Endothelial cell of umbilical vein (primary cell): ENCODE measurements around the gene TFF3.

Experiments used
- EZH2 ChIP-seq: IDR thresholded peaks from 2 replicates; pipeline ENCODE4 v1.6.1; 2012; ENCODE audit warnings: borderline replicate concordance, low read depth, mild to moderate bottlenecking, moderate library complexity, low read length, inconsistent platforms; ENCODE audit not compliant: severe bottlenecking
- GATA2 ChIP-seq: IDR thresholded peaks from 2 replicates; pipeline ENCODE4 v1.7.0; 2011; ENCODE audit warnings: low read depth, mild to moderate bottlenecking, moderate library complexity, mixed read lengths, low read length; ENCODE audit not compliant: insufficient read length, insufficient read depth
- JUN ChIP-seq: IDR thresholded peaks from 2 replicates; pipeline ENCODE4 v1.6.1; 2011; ENCODE audit warnings: borderline replicate concordance, low read depth; ENCODE audit not compliant: insufficient read length, insufficient read depth
- POLR2A ChIP-seq: IDR thresholded peaks from 2 replicates; pipeline ENCODE4 v1.6.1; 2012; ENCODE audit warnings: low read depth, mild to moderate bottlenecking, control low read depth, low read length
- POLR2AphosphoS5 ChIP-seq: IDR thresholded peaks from 2 replicates; pipeline ENCODE4 v1.6.1; 2012; ENCODE audit warnings: low read depth, mild to moderate bottlenecking, control low read depth, low read length, moderate library complexity; ENCODE audit not compliant: insufficient read depth
- TF ChIP-seq, protein P1 (sequence below), 2 donors: IDR thresholded peaks; 1 replicate in 1 of 2; 2 replicates in 1 of 2; pipeline ENCODE4 v1.5.1; 2011; ENCODE audit warnings: low read length in 2 of 2, mild to moderate bottlenecking in 2 of 2, moderate library complexity in 2 of 2, control low read depth in 1 of 2, inconsistent platforms in 1 of 2, low read depth in 1 of 2; ENCODE audit not compliant: insufficient read depth in 1 of 2; ENCODE audit errors: extremely low read depth in 1 of 2
- TF ChIP-seq, protein P2 (sequence below): IDR thresholded peaks from 2 replicates; pipeline ENCODE4 v1.6.1; 2011; ENCODE audit not compliant: insufficient read depth, insufficient read length

GRCh38 chr21:42311816-42312625, 3.2 kb downstream of the TFF3 start:
- TF ChIP-seq, protein P1, sequence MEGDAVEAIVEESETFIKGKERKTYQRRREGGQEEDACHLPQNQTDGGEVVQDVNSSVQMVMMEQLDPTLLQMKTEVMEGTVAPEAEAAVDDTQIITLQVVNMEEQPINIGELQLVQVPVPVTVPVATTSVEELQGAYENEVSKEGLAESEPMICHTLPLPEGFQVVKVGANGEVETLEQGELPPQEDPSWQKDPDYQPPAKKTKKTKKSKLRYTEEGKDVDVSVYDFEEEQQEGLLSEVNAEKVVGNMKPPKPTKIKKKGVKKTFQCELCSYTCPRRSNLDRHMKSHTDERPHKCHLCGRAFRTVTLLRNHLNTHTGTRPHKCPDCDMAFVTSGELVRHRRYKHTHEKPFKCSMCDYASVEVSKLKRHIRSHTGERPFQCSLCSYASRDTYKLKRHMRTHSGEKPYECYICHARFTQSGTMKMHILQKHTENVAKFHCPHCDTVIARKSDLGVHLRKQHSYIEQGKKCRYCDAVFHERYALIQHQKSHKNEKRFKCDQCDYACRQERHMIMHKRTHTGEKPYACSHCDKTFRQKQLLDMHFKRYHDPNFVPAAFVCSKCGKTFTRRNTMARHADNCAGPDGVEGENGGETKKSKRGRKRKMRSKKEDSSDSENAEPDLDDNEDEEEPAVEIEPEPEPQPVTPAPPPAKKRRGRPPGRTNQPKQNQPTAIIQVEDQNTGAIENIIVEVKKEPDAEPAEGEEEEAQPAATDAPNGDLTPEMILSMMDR (IDR thresholded peaks at IDR 0.05; ENCODE audit: extremely low read depth in 1 of 2, insufficient read depth in 1 of 2, low read depth in 1 of 2, low read length in 2 of 2) = no peak
- TF ChIP-seq GATA2 (no peak), POLR2A (no peak), JUN (no peak), POLR2AphosphoS5 (no peak), EZH2 (no peak)
- TF ChIP-seq, protein P2, sequence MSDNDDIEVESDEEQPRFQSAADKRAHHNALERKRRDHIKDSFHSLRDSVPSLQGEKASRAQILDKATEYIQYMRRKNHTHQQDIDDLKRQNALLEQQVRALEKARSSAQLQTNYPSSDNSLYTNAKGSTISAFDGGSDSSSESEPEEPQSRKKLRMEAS = no peak
